GM19324 (cell line): ENCODE measurements around the gene TMEM150A.
A peak's percentile ranks its signal among the peaks of the same experiment; 100 is the strongest.
"Not testable (repeated sequence)": the region's sequence is repeated elsewhere in the genome, so short reads cannot be mapped to it uniquely, and the experiment has no call there.

Experiments
- ATAC-seq: cut with Tn5 transposase; IDR thresholded peaks from one replicate; pipeline ENCODE4 v1.9.1; 2021; ENCODE audit warnings: mild to moderate bottlenecking, moderate library complexity; ENCODE audit not compliant: unreplicated experiment, low FRiP score

The TMEM150A gene

GRCh38 chr2:85595301-85596025, 7.0 kb downstream of the TMEM150A start, which contains the start of gene RNF181:
Gene RNF181 (plus strand): TSS chr2:85595745. CDS start chr2:85595764, 19 bp downstream.
- ATAC-seq, result peak; percentile 99

- ATAC-seq, result no peak
Observed at GRCh38 chr2:85594715-85595300, 7.7 kb downstream of the TMEM150A start.

GRCh38 chr2:85593023-85593422, 9.5 kb downstream of the TMEM150A start:
- ATAC-seq, result no peak

- not testable (repeated sequence) for ATAC-seq
Observed at GRCh38 chr2:85592299-85592698, 10.2 kb downstream of the TMEM150A start.

- ATAC-seq, result no peak
Observed at GRCh38 chr2:85591563-85591962, 10.9 kb downstream of the TMEM150A start.

GRCh38 chr2:85590950-85591349, 11.5 kb downstream of the TMEM150A start:
- ATAC-seq, result no peak

- ATAC-seq, result no peak
Observed at GRCh38 chr2:85589982-85590791, 12.3 kb downstream of the TMEM150A start.

GRCh38 chr2:85589181-85589580, 13.3 kb downstream of the TMEM150A start:
- no peak for ATAC-seq

- ATAC-seq, result no peak
Observed at GRCh38 chr2:85588645-85589044, 13.9 kb downstream of the TMEM150A start.

- no peak for ATAC-seq
Observed at GRCh38 chr2:85588236-85588635, 14.3 kb downstream of the TMEM150A start.

GRCh38 chr2:85585781-85586105, 16.8 kb downstream of the TMEM150A start:
- no peak for ATAC-seq

GRCh38 chr2:85584857-85585780, 17.4 kb downstream of the TMEM150A start:
- ATAC-seq, result peak; percentile 46

GRCh38 chr2:85584354-85584856, 18.1 kb downstream of the TMEM150A start, which contains the start of gene VAMP5:
Gene VAMP5 (plus strand): TSS chr2:85584431. CDS start chr2:85584491, 60 bp downstream.
- peak; percentile 60 for ATAC-seq

GRCh38 chr2:85583667-85584353, 18.7 kb downstream of the TMEM150A start:
- ATAC-seq, result no peak

- no peak for ATAC-seq
Observed at GRCh38 chr2:85582492-85582891, 20.0 kb downstream of the TMEM150A start.

- ATAC-seq, result no peak
Observed at GRCh38 chr2:85580206-85580605, 22.3 kb downstream of the TMEM150A start.

GRCh38 chr2:85579266-85579935, 23.1 kb downstream of the TMEM150A start:
- ATAC-seq, result no peak

GRCh38 chr2:85578243-85579180, 24.0 kb downstream of the TMEM150A start:
- peak; percentile 33 for ATAC-seq
